A549 (cell line): ENCODE measurements around the gene EVC. TPM values are rescaled to one million over a fixed set of nuclear protein-coding genes. Genes with fewer than 3 reads are reported as not detected.

ENCODE experiments used
- ATAC-seq, 2 experiments: fragments of 200-7000 bp in 1 of 2; fragments of >200 bp in 1 of 2; cut with Nextera tagmentation in 1 of 2; cut with Tn5 transposase in 1 of 2; 3 replicates each; pipeline versions ENCODE4 v1.8.0 to v1.9.1; 2018 to 2020; ENCODE audit warnings: mild to moderate bottlenecking in 1 of 2, moderate library complexity in 1 of 2
- CTCF ChIA-PET: fragments of 300-600 bp; sonication (Branson Sonifier 250); formaldehyde crosslinking; extraction: SDS; loops from one replicate; lab custom pipeline; 2021; ENCODE audit warnings: antibody characterized with exemption, inconsistent platforms; lab: Yijun Ruan, JAX
- POLR2A ChIA-PET: fragments of 350-600 bp; formaldehyde crosslinking; extraction: SDS; loops from one replicate; lab custom pipeline; 2021; ENCODE audit warnings: antibody characterized with exemption, inconsistent platforms; lab: Yijun Ruan, JAX
- DNase-seq, 2 experiments: peaks; one replicate each; pipeline versions ENCODE4 v3.0.0 to v3.0.0-alpha.2; 2011 to 2016; ENCODE audit warnings: low read depth in 1 of 2, low spot score in 1 of 2
- FAIRE-seq: peaks from 2 replicates; lab custom pipeline; 2011; peaks lifted over from hg19 to GRCh38; lab: Jason Lieb, UNC
- H3K27ac ChIP-seq, 2 experiments: fragments of >200 bp; sonication (Bioruptor Twin); formaldehyde crosslinking; 3 replicates each; pipeline ENCODE4 v1.5.1; 2016 to 2017
- H3K4me1 ChIP-seq: fragments of >200 bp; sonication (Bioruptor Twin); formaldehyde crosslinking; 3 replicates; pipeline ENCODE4 v1.6.1; 2016
- H3K4me2 ChIP-seq: fragments of >200 bp; sonication (Bioruptor Twin); formaldehyde crosslinking; 3 replicates; pipeline ENCODE4 v1.6.1; 2016
- H3K4me3 ChIP-seq: fragments of >200 bp; sonication (Bioruptor Twin); formaldehyde crosslinking; 3 replicates; pipeline ENCODE4 v1.5.1; 2016
- H3K9me3 ChIP-seq: fragments of >200 bp; sonication (Bioruptor Twin); formaldehyde crosslinking; 3 replicates; pipeline ENCODE4 v1.6.1; 2016
- BHLHE40 ChIP-seq: IDR thresholded peaks from 2 replicates; pipeline ENCODE4 v1.6.1; 2012; ENCODE audit warnings: low read depth, low read length, inconsistent platforms
- CEBPB ChIP-seq, 2 experiments: fragments of >200 bp in 1 of 2; sonication (Bioruptor Twin) in 1 of 2; formaldehyde crosslinking in 1 of 2; IDR thresholded peaks; 2 replicates each; pipeline ENCODE4 v1.6.1; 2012 to 2016
- CHD2 ChIP-seq: fragments of 150-350 bp; IDR thresholded peaks from 2 replicates; pipeline ENCODE4 v1.6.1; 2014; ENCODE audit warnings: low read length; ENCODE audit not compliant: partially characterized antibody
- EHF ChIP-seq: fragments of 250-450 bp; sonication (Bioruptor Pico); IDR thresholded peaks from 2 replicates; pipeline ENCODE4 v1.5.0; 2020; ENCODE audit warnings: mild to moderate bottlenecking
- EP300 ChIP-seq, 2 experiments: fragments of >200 bp; sonication (Bioruptor Twin); formaldehyde crosslinking; IDR thresholded peaks; 2 replicates in 1 of 2; 3 replicates in 1 of 2; pipeline ENCODE4 v1.6.1; 2016 to 2017
- FOSB ChIP-seq: fragments of 250-450 bp; sonication (Bioruptor Pico); IDR thresholded peaks from 2 replicates; pipeline ENCODE4 v1.5.0; 2020; ENCODE audit warnings: mild to moderate bottlenecking, moderate library complexity
- FOXS1 ChIP-seq: fragments of 250-450 bp; sonication (Bioruptor Pico); IDR thresholded peaks from 2 replicates; pipeline ENCODE4 v1.5.0; 2020; ENCODE audit warnings: mild to moderate bottlenecking, moderate library complexity
- HDAC2 ChIP-seq: fragments of 200-600 bp; sonication (generic); IDR thresholded peaks from 2 replicates; pipeline ENCODE4 v1.6.1; 2016
- HEYL ChIP-seq: fragments of 250-450 bp; sonication (Bioruptor Pico); IDR thresholded peaks from 2 replicates; pipeline ENCODE4 v1.8.0; 2021; ENCODE audit warnings: mild to moderate bottlenecking, moderate library complexity
- JUNB ChIP-seq: fragments of >200 bp; sonication (Bioruptor Twin); formaldehyde crosslinking; IDR thresholded peaks from 2 replicates; pipeline ENCODE4 v1.6.1; 2016
- MAFK ChIP-seq: fragments of 450-650 bp; IDR thresholded peaks from 2 replicates; pipeline ENCODE4 v1.6.1; 2014; ENCODE audit not compliant: partially characterized antibody
- MYC ChIP-seq: IDR thresholded peaks from 2 replicates; pipeline ENCODE4 v1.6.1; 2012; ENCODE audit warnings: mild to moderate bottlenecking, inconsistent platforms, low read length, improper control_type of control experiment, borderline replicate concordance
- PHF8 ChIP-seq: fragments of 200-600 bp; sonication (generic); IDR thresholded peaks from 2 replicates; pipeline ENCODE4 v1.6.1; 2016; ENCODE audit warnings: low read depth, mild to moderate bottlenecking, antibody characterized with exemption, moderate library complexity, borderline replicate concordance
- RCOR1 ChIP-seq: fragments of 150-350 bp; IDR thresholded peaks from 2 replicates; pipeline ENCODE4 v1.6.1; 2014; ENCODE audit warnings: antibody characterized with exemption, low read length, low read depth
- ZC3H11A ChIP-seq: fragments of 450-650 bp; IDR thresholded peaks from 2 replicates; pipeline ENCODE4 v1.6.1; 2014; ENCODE audit warnings: antibody characterized with exemption, mild to moderate bottlenecking
- ZFP36 ChIP-seq: fragments of 450-650 bp; IDR thresholded peaks from 2 replicates; pipeline ENCODE4 v1.6.1; 2014; ENCODE audit warnings: borderline replicate concordance; ENCODE audit not compliant: partially characterized antibody
- ZNF302 ChIP-seq: fragments of 250-450 bp; sonication (Bioruptor Pico); IDR thresholded peaks from 2 replicates; pipeline ENCODE4 v1.9.0; 2021; ENCODE audit warnings: inconsistent platforms, mild to moderate bottlenecking, moderate library complexity
- WGBS: methylation state at CpG from one replicate; pipeline ENCODE4 v1.1.6; 2017; ENCODE audit errors: missing lambda C conversion rate; 5-methylcytosine and 5-hydroxymethylcytosine counted together
- polyA plus RNA-seq, 4 experiments: library from polyadenylated mRNA; depleted of rRNA in 3 of 4; stranded (reverse); fragments of >200 nt; fragmentation: RNase III in 1 of 4; extraction: RNeasy Plus Mini Kit Qiagen cat#74134 plus additional on column Dnase treatment in 1 of 4; gene quantifications; 2 replicates in 3 of 4; 3 replicates in 1 of 4; pipeline ENCODE4 v1.2.3, GENCODE V29; 2011 to 2017
- TF ChIP-seq, protein P1 (sequence below): fragments of 250-450 bp; sonication (Bioruptor Pico); IDR thresholded peaks from 2 replicates; pipeline ENCODE4 v1.5.0; 2021; ENCODE audit warnings: mild to moderate bottlenecking, moderate library complexity, borderline replicate concordance
- TF ChIP-seq, protein P2 (sequence below): IDR thresholded peaks from 2 replicates; pipeline ENCODE4 v1.6.1; 2012; ENCODE audit warnings: low read depth, borderline replicate concordance
- TF ChIP-seq, protein P3 (sequence below): fragments of >200 bp; sonication (Bioruptor Twin); formaldehyde crosslinking; IDR thresholded peaks from 3 replicates; pipeline ENCODE4 v1.6.1; 2016
- TF ChIP-seq, protein P4 (sequence below): IDR thresholded peaks from 2 replicates; pipeline ENCODE4 v1.6.1; 2012
- TF ChIP-seq, protein P5 (sequence below): fragments of >200 bp; sonication (Bioruptor Twin); formaldehyde crosslinking; IDR thresholded peaks from 2 replicates; pipeline ENCODE4 v1.6.1; 2016
- TF ChIP-seq, protein P6 (sequence below): fragments of 450-650 bp; IDR thresholded peaks from 2 replicates; pipeline ENCODE4 v1.6.1; 2014; ENCODE audit warnings: antibody characterized with exemption
- TF ChIP-seq, protein P7 (sequence below): fragments of >200 bp; sonication (Bioruptor Twin); formaldehyde crosslinking; IDR thresholded peaks from 3 replicates; pipeline ENCODE4 v1.5.1; 2016

EVC gene
- polyA plus RNA-seq, 2 of the 4 experiments (the other 2 are of a cell fraction): 3.0 to 5.5 TPM

DNA sequence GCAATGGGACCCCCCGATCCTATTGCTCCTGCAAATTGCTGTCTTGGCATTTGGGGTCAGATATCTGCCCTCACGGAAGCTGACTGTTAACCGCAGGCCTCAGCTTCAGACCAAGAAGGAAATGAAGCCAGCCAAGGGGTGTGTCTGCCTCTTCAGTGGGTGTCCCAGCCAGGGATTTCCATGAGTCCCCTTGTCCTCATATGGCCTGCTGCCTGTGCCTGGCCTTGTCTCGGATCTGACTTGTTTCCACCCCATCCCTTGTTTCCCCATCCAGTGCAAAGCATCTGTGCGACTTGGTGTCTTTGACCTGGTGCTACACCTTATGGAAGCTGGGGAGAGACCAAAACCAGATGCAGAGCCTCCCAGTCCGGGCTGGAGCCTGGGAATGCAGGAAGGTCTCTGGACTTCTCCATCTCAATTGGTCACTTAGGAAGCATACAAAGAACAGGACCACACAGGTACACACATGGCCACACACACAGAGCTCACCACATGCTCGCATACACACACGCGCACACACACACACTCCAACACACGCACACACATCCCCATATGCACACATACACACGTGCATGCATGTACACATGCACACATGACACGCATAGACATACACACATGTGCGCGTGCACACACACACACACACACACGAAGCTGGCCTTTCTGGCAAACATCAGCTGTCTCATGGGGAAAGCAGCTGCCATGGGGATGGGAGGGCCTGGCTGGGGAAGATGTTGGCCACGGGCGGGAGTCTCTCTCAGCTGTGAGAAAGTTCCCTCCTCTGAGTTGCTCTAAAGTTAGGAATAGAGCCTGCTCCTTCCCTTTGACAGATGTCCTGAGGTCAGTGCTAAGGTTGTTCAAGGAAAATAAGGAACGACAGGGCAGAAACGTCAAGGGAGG, 116.4 kb downstream of the EVC start:
- POLR2A ChIA-PET: no interaction called here
- TF ChIP-seq, protein P1, sequence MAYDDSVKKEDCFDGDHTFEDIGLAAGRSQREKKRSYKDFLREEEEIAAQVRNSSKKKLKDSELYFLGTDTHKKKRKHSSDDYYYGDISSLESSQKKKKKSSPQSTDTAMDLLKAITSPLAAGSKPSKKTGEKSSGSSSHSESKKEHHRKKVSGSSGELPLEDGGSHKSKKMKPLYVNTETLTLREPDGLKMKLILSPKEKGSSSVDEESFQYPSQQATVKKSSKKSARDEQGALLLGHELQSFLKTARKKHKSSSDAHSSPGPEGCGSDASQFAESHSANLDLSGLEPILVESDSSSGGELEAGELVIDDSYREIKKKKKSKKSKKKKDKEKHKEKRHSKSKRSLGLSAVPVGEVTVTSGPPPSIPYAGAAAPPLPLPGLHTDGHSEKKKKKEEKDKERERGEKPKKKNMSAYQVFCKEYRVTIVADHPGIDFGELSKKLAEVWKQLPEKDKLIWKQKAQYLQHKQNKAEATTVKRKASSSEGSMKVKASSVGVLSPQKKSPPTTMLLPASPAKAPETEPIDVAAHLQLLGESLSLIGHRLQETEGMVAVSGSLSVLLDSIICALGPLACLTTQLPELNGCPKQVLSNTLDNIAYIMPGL (CRISPR knock-in tag): no peak
- TF ChIP-seq HDAC2 (no peak), MYC (no peak), EP300 (IDR thresholded peaks at IDR 0.05) (no peak), ZC3H11A (no peak), PHF8 (no peak)
- TF ChIP-seq, protein P2, sequence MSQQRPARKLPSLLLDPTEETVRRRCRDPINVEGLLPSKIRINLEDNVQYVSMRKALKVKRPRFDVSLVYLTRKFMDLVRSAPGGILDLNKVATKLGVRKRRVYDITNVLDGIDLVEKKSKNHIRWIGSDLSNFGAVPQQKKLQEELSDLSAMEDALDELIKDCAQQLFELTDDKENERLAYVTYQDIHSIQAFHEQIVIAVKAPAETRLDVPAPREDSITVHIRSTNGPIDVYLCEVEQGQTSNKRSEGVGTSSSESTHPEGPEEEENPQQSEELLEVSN: no peak
- TF ChIP-seq, all 56 proteins: peak for 0
- Histone ChIP-seq H3K9me3 (no peaks in the 10 kb centered on the region), H3K27ac (no peak overlapping the region), H3K4me2 (no peak overlapping the region), H3K4me1 (no peaks in the 10 kb centered on the region), H3K4me3 (no peak overlapping the region)
- DNase-seq (no peak), ATAC-seq (no peak), FAIRE-seq (no peak)
- CTCF ChIA-PET: interaction anchor here (0.6 kb wide), 1 partner anchor 778 kb away, joined by 3 read pairs; no protein-coding TSS in a partner anchor
- WGBS: 91% methylated on average over 17 of the region's 19 CpGs

DNA sequence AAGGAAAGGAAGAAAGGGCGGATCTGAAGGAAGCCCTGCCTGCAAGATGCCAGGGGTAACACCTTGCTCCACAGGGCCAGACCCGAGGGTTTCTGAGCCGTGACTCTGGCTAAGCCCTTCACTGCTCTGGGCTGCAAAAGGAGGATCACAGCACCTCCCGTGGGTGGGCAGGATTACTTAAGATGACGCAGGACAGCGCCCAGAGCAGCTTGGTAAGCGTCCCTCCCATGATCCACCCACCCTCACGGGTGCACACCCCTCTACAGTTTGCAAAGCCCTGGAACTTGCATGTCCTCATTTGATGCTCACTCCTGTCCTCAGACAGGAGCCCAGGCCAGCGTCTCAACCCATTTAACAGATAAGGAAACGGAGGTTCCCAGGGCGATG, 117.0 kb downstream of the EVC start:
- ChIA-PET CTCF (no interaction called here), POLR2A (no interaction called here)
- ATAC-seq (no peak), DNase-seq (no peak), FAIRE-seq (no peak)
- Histone ChIP-seq H3K9me3 (no peaks in the 10 kb centered on the region), H3K4me1 (no peaks in the 10 kb centered on the region), H3K27ac (no peak overlapping the region), H3K4me2 (no peak overlapping the region), H3K4me3 (no peak overlapping the region)
- 94% methylated on average over 11 of the region's 11 CpGs for WGBS
- no peak for TF ChIP-seq CEBPB (IDR thresholded peaks at IDR 0.05)
- TF ChIP-seq, protein P3, sequence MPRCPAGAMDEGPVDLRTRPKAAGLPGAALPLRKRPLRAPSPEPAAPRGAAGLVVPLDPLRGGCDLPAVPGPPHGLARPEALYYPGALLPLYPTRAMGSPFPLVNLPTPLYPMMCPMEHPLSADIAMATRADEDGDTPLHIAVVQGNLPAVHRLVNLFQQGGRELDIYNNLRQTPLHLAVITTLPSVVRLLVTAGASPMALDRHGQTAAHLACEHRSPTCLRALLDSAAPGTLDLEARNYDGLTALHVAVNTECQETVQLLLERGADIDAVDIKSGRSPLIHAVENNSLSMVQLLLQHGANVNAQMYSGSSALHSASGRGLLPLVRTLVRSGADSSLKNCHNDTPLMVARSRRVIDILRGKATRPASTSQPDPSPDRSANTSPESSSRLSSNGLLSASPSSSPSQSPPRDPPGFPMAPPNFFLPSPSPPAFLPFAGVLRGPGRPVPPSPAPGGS: no peak
- TF ChIP-seq MAFK: no peak
- TF ChIP-seq, protein P4, sequence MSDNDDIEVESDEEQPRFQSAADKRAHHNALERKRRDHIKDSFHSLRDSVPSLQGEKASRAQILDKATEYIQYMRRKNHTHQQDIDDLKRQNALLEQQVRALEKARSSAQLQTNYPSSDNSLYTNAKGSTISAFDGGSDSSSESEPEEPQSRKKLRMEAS: no peak
- TF ChIP-seq EHF (CRISPR knock-in tag): no peak
- TF ChIP-seq, protein P5, sequence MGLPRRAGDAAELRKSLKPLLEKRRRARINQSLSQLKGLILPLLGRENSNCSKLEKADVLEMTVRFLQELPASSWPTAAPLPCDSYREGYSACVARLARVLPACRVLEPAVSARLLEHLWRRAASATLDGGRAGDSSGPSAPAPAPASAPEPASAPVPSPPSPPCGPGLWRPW: no peak
- TF ChIP-seq, protein P6, sequence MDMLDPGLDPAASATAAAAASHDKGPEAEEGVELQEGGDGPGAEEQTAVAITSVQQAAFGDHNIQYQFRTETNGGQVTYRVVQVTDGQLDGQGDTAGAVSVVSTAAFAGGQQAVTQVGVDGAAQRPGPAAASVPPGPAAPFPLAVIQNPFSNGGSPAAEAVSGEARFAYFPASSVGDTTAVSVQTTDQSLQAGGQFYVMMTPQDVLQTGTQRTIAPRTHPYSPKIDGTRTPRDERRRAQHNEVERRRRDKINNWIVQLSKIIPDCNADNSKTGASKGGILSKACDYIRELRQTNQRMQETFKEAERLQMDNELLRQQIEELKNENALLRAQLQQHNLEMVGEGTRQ: no peak
- no peak for TF ChIP-seq ZNF302 (CRISPR knock-in tag)
- no peak for TF ChIP-seq ZFP36
- no peak for TF ChIP-seq CHD2
- TF ChIP-seq FOSB: no peak
- TF ChIP-seq RCOR1: no peak
- TF ChIP-seq BHLHE40: no peak
- TF ChIP-seq PHF8: no peak
- no peak for TF ChIP-seq JUNB
- TF ChIP-seq, protein P7, sequence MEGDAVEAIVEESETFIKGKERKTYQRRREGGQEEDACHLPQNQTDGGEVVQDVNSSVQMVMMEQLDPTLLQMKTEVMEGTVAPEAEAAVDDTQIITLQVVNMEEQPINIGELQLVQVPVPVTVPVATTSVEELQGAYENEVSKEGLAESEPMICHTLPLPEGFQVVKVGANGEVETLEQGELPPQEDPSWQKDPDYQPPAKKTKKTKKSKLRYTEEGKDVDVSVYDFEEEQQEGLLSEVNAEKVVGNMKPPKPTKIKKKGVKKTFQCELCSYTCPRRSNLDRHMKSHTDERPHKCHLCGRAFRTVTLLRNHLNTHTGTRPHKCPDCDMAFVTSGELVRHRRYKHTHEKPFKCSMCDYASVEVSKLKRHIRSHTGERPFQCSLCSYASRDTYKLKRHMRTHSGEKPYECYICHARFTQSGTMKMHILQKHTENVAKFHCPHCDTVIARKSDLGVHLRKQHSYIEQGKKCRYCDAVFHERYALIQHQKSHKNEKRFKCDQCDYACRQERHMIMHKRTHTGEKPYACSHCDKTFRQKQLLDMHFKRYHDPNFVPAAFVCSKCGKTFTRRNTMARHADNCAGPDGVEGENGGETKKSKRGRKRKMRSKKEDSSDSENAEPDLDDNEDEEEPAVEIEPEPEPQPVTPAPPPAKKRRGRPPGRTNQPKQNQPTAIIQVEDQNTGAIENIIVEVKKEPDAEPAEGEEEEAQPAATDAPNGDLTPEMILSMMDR: no peak
- no peak for TF ChIP-seq HEYL
- no peak for TF ChIP-seq FOXS1 (CRISPR knock-in tag)
